OCI-LY7 (cell line): ENCODE results near the gene COL6A5. TPM values are rescaled to one million over a fixed set of nuclear protein-coding genes. Genes with fewer than 3 reads are reported as not detected.

ENCODE experiments used
- BruUV-seq: library from RNA; stranded (reverse); fragments of 400-500 nt; replicated peaks from 2 replicates; lab custom pipeline; 2021; lab: Mats Ljungman, UMichigan
- CTCF ChIA-PET: fragments of 300-600 bp; sonication (Branson Sonifier 250); formaldehyde crosslinking; loops from one replicate; lab custom pipeline; 2022; ENCODE audit warnings: antibody characterized with exemption; ENCODE audit not compliant: unreplicated experiment; lab: Charles Lee
- POLR2A ChIA-PET: fragments of 300-600 bp; sonication (Branson Sonifier 250); formaldehyde crosslinking; loops from one replicate; lab custom pipeline; 2022; ENCODE audit warnings: antibody characterized with exemption; lab: Charles Lee
- DNase-seq: peaks from one replicate; pipeline ENCODE4 v3.0.0-alpha.2; 2015; ENCODE audit warnings: low spot score
- H2AFZ ChIP-seq: fragments of 200-600 bp; sonication (generic), shearing (Covaris generic); 2 replicates; pipeline ENCODE4 v1.6.1; 2014; ENCODE audit warnings: mild to moderate bottlenecking, antibody characterized with exemption, low read length, moderate library complexity
- H3K27ac ChIP-seq: fragments of 200-600 bp; sonication (generic); 2 replicates; pipeline ENCODE4 v1.5.1; 2014; ENCODE audit warnings: mixed run types, low read depth, mild to moderate bottlenecking, moderate library complexity, low read length, inconsistent platforms; ENCODE audit not compliant: poor library complexity, severe bottlenecking
- H3K36me3 ChIP-seq: fragments of 200-600 bp; sonication (generic); 2 replicates; pipeline ENCODE4 v1.6.1; 2014; ENCODE audit warnings: mild to moderate bottlenecking, antibody characterized with exemption, low read length, moderate library complexity, mixed read lengths; ENCODE audit not compliant: insufficient read depth
- H3K4me1 ChIP-seq: fragments of 200-600 bp; sonication (generic); 2 replicates; pipeline ENCODE4 v1.5.1; 2014; ENCODE audit warnings: mild to moderate bottlenecking, low read length; ENCODE audit not compliant: insufficient read depth, poor library complexity, severe bottlenecking
- H3K4me2 ChIP-seq: fragments of 200-600 bp; sonication (generic); 2 replicates; pipeline ENCODE4 v1.6.1; 2014; ENCODE audit warnings: mild to moderate bottlenecking, low read length
- H3K4me3 ChIP-seq: fragments of 200-600 bp; sonication (generic); 2 replicates; pipeline ENCODE4 v1.5.1; 2014; ENCODE audit warnings: mild to moderate bottlenecking, low read depth, low read length; ENCODE audit not compliant: poor library complexity, severe bottlenecking
- H3K79me2 ChIP-seq: fragments of 200-600 bp; sonication (generic); 2 replicates; pipeline ENCODE4 v1.6.1; 2016; ENCODE audit warnings: low read depth, mild to moderate bottlenecking, low read length, moderate library complexity, mixed read lengths; ENCODE audit not compliant: insufficient read depth
- H3K9me2 ChIP-seq: fragments of 200-600 bp; sonication (generic); 2 replicates; pipeline ENCODE4 v1.6.1; 2016; ENCODE audit warnings: mild to moderate bottlenecking, low read length, mixed read lengths; ENCODE audit not compliant: insufficient read depth
- H3K9me3 ChIP-seq: fragments of 200-600 bp; sonication (generic); 2 replicates; pipeline ENCODE4 v1.6.1; 2014; ENCODE audit warnings: mild to moderate bottlenecking, mixed run types, low read length, mixed read lengths
- H4K20me1 ChIP-seq: fragments of 200-600 bp; sonication (generic); 2 replicates; pipeline ENCODE4 v1.6.1; 2014; ENCODE audit warnings: mild to moderate bottlenecking, antibody characterized with exemption, low read length, moderate library complexity, mixed read lengths; ENCODE audit not compliant: insufficient read depth
- EZH2phosphoT487 ChIP-seq: fragments of 200-600 bp; sonication (generic); IDR thresholded peaks from 2 replicates; pipeline ENCODE4 v1.6.1; 2018; ENCODE audit warnings: low read depth, borderline replicate concordance, mild to moderate bottlenecking, mixed run types, antibody characterized with exemption, low read length, moderate library complexity, mixed read lengths
- intact Hi-C: fragments of 100-400 bp; cut with micrococcal nuclease; formaldehyde crosslinking; loops from one replicate; pipeline ENCODE4 v1.10.0; 2022; ENCODE audit not compliant: unreplicated experiment
- total RNA-seq, 2 experiments: library from RNA; depleted of rRNA in 1 of 2; stranded (reverse); fragments of >200 nt in 1 of 2; shearing (Covaris generic) in 1 of 2; gene quantifications; 2 replicates each; pipeline ENCODE4 v1.2.3, GENCODE V29; 2014 to 2022
- TF ChIP-seq, protein P1 (sequence below): fragments of 200-600 bp; sonication (generic); conservative IDR thresholded peaks from 2 replicates; pipeline ENCODE4 v1.5.1; 2014; ENCODE audit warnings: mild to moderate bottlenecking, antibody characterized with exemption, low read length, moderate library complexity, mixed read lengths

COL6A5 gene
- total RNA-seq, 2 experiments from 2014 or later, result not detected

- no peaks in the 10 kb centered on the region for H4K20me1 ChIP-seq
- H3K36me3 ChIP-seq, result no peaks in the 10 kb centered on the region
- no peak overlapping the region for H3K4me2 ChIP-seq
- POLR2A ChIA-PET, result no interaction called here
- DNase-seq, result no peak
- no TSS peak for BruUV-seq
- CTCF ChIA-PET, result no interaction called here
- H3K27ac ChIP-seq, result no peak overlapping the region
- H3K79me2 ChIP-seq, result no peaks in the 10 kb centered on the region
- H3K9me3 ChIP-seq, result no peaks in the 10 kb centered on the region
- no peak overlapping the region for H3K4me3 ChIP-seq
- H3K4me1 ChIP-seq, result no peaks in the 10 kb centered on the region
- no peak overlapping the region for H2AFZ ChIP-seq
- no peak for TF ChIP-seq EZH2phosphoT487
- TF ChIP-seq, protein P1, sequence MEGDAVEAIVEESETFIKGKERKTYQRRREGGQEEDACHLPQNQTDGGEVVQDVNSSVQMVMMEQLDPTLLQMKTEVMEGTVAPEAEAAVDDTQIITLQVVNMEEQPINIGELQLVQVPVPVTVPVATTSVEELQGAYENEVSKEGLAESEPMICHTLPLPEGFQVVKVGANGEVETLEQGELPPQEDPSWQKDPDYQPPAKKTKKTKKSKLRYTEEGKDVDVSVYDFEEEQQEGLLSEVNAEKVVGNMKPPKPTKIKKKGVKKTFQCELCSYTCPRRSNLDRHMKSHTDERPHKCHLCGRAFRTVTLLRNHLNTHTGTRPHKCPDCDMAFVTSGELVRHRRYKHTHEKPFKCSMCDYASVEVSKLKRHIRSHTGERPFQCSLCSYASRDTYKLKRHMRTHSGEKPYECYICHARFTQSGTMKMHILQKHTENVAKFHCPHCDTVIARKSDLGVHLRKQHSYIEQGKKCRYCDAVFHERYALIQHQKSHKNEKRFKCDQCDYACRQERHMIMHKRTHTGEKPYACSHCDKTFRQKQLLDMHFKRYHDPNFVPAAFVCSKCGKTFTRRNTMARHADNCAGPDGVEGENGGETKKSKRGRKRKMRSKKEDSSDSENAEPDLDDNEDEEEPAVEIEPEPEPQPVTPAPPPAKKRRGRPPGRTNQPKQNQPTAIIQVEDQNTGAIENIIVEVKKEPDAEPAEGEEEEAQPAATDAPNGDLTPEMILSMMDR, result no peak
- H3K9me2 ChIP-seq, result no peaks in the 10 kb centered on the region
- intact Hi-C loops, result no loop called here
Observed at GRCh38 chr3:130506031-130506430, 160.6 kb downstream of the COL6A5 start.

- Histone ChIP-seq H3K9me2 (no peaks in the 10 kb centered on the region), H3K4me2 (no peak overlapping the region), H3K79me2 (no peaks in the 10 kb centered on the region), H3K4me3 (no peak overlapping the region), H3K27ac (no peak overlapping the region), H3K9me3 (no peaks in the 10 kb centered on the region), H4K20me1 (no peaks in the 10 kb centered on the region), H2AFZ (no peak overlapping the region), H3K36me3 (no peaks in the 10 kb centered on the region), H3K4me1 (no peaks in the 10 kb centered on the region)
- ChIA-PET POLR2A (no interaction called here), CTCF (no interaction called here)
- DNase-seq, result no peak
- TF ChIP-seq, protein P1, result no peak
- TF ChIP-seq EZH2phosphoT487, result no peak
- BruUV-seq, result no TSS peak
- intact Hi-C loops, result no loop called here
Observed at GRCh38 chr3:130507746-130508145, 162.3 kb downstream of the COL6A5 start.

DNA sequence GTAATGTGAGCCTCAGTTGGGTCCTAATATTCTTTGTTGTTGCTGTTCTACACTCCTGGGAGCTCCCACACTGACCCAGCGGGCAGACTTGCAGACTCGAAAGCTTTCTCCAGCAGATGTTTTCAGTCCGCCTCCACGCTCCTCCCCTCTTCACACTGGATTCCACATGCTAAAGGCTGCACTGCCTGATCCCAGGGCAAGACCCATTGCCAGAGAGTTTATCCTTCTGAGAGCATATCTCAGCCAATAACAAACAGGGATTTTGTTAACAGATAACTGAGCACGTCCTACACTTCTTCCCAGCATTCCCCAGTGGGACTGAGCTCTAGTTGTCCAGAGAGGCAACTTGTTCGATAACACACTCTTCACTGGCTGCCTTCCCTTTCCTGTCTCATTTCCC lies 163.5 kb downstream of the COL6A5 start:
- BruUV-seq, result no TSS peak
- no peak overlapping the region for H3K4me2 ChIP-seq

More for the DNA sequence above, 163.5 kb downstream of the COL6A5 start:
- Histone ChIP-seq H3K36me3 (no peaks in the 10 kb centered on the region), H4K20me1 (no peaks in the 10 kb centered on the region), H3K79me2 (no peaks in the 10 kb centered on the region), H3K9me3 (no peaks in the 10 kb centered on the region), H3K4me3 (no peak overlapping the region), H2AFZ (no peak overlapping the region), H3K4me1 (no peaks in the 10 kb centered on the region), H3K27ac (no peak overlapping the region), H3K9me2 (no peaks in the 10 kb centered on the region)
- intact Hi-C loops, result no loop called here
- TF ChIP-seq, protein P1, result no peak
- no peak for TF ChIP-seq EZH2phosphoT487
- CTCF ChIA-PET, result no interaction called here
- POLR2A ChIA-PET, result no interaction called here
- no peak for DNase-seq
